Measurements from ENCODE around the gene PDE6D. TPM values are rescaled to one million over a fixed set of nuclear protein-coding genes. Genes with fewer than 3 reads are reported as not detected.

The PDE6D gene
- total RNA-seq, 1 donor from 2014 or later = 47.1 TPM

GRCh38 chr2:231769170-231770136 is 11.6 kb downstream of the PDE6D start:
- Mint-ChIP-seq H3K36me3 (ENCODE audit: unreplicated experiment) (no peaks in the 10 kb centered on the region), H3K27me3 (ENCODE audit: unreplicated experiment) (no peaks in the 10 kb centered on the region), H3K4me1 (ENCODE audit: low read depth, unreplicated experiment) (peaks cover 3% of the 10 kb centered on the region), H3K27ac (ENCODE audit: unreplicated experiment) (no peak overlapping the region), H3K9me3 (ENCODE audit: unreplicated experiment) (no peaks in the 10 kb centered on the region), H3K4me3 (ENCODE audit: unreplicated experiment) (no peak overlapping the region)
- no peak for DNase-seq
- TF ChIP-seq CTCF (IDR thresholded peaks at IDR 0.05; ENCODE audit: partially characterized antibody, unreplicated experiment) = no peak

GRCh38 chr2:231765496-231765929 is 15.6 kb downstream of the PDE6D start:
- Mint-ChIP-seq H3K4me1 (ENCODE audit: low read depth, unreplicated experiment) (peaks cover 11% of the 10 kb centered on the region), H3K4me3 (ENCODE audit: unreplicated experiment) (no peak overlapping the region), H3K9me3 (ENCODE audit: unreplicated experiment) (peaks cover 1% of the 10 kb centered on the region)

GRCh38 chr2:231764760-231765159 is 16.3 kb downstream of the PDE6D start:
- no peaks in the 10 kb centered on the region for H3K27me3 Mint-ChIP-seq (ENCODE audit: unreplicated experiment)
- H3K27ac Mint-ChIP-seq (ENCODE audit: unreplicated experiment) = no peak overlapping the region
- DNase-seq = no peak
- H3K4me3 Mint-ChIP-seq (ENCODE audit: unreplicated experiment) = no peak overlapping the region
- no peak for TF ChIP-seq CTCF (IDR thresholded peaks at IDR 0.05; ENCODE audit: partially characterized antibody, unreplicated experiment)
- no peaks in the 10 kb centered on the region for H3K36me3 Mint-ChIP-seq (ENCODE audit: unreplicated experiment)
- H3K4me1 Mint-ChIP-seq (ENCODE audit: low read depth, unreplicated experiment) = peaks cover 11% of the 10 kb centered on the region
- H3K9me3 Mint-ChIP-seq (ENCODE audit: unreplicated experiment) = peaks cover 1% of the 10 kb centered on the region

More at GRCh38 chr2:231765496-231765929, 15.6 kb downstream of the PDE6D start:
- Mint-ChIP-seq H3K27ac (ENCODE audit: unreplicated experiment) (no peak overlapping the region), H3K27me3 (ENCODE audit: unreplicated experiment) (no peaks in the 10 kb centered on the region), H3K36me3 (ENCODE audit: unreplicated experiment) (no peaks in the 10 kb centered on the region)
- TF ChIP-seq CTCF (IDR thresholded peaks at IDR 0.05; ENCODE audit: partially characterized antibody, unreplicated experiment) = no peak
- no peak for DNase-seq

- Mint-ChIP-seq H3K36me3 (ENCODE audit: unreplicated experiment) (no peaks in the 10 kb centered on the region), H3K4me1 (ENCODE audit: low read depth, unreplicated experiment) (peaks cover 11% of the 10 kb centered on the region), H3K4me3 (ENCODE audit: unreplicated experiment) (no peak overlapping the region), H3K27me3 (ENCODE audit: unreplicated experiment) (no peaks in the 10 kb centered on the region), H3K9me3 (ENCODE audit: unreplicated experiment) (peaks cover 1% of the 10 kb centered on the region), H3K27ac (ENCODE audit: unreplicated experiment) (no peak overlapping the region)
- no peak for DNase-seq
- TF ChIP-seq CTCF (IDR thresholded peaks at IDR 0.05; ENCODE audit: partially characterized antibody, unreplicated experiment) = no peak
Observed at GRCh38 chr2:231764124-231764523, 17.0 kb downstream of the PDE6D start.

GRCh38 chr2:231761735-231762134 is 19.3 kb downstream of the PDE6D start:
- Mint-ChIP-seq H3K4me1 (ENCODE audit: low read depth, unreplicated experiment) (peaks cover 11% of the 10 kb centered on the region), H3K4me3 (ENCODE audit: unreplicated experiment) (no peak overlapping the region), H3K27me3 (ENCODE audit: unreplicated experiment) (no peaks in the 10 kb centered on the region), H3K36me3 (ENCODE audit: unreplicated experiment) (no peaks in the 10 kb centered on the region), H3K27ac (ENCODE audit: unreplicated experiment) (no peak overlapping the region), H3K9me3 (ENCODE audit: unreplicated experiment) (peaks cover 1% of the 10 kb centered on the region)
- no peak for TF ChIP-seq CTCF (IDR thresholded peaks at IDR 0.05; ENCODE audit: partially characterized antibody, unreplicated experiment)
- DNase-seq = no peak
